GM19463 (cell line): ENCODE measurements around the gene RNASEH2C.
"Not testable (repeated sequence)": the region's sequence is repeated elsewhere in the genome, so short reads cannot be mapped to it uniquely, and the experiment has no call there.

Experiments used
- ATAC-seq: cut with Tn5 transposase; IDR thresholded peaks from one replicate; pipeline ENCODE4 v1.9.1; 2021; ENCODE audit warnings: mild to moderate bottlenecking, moderate library complexity; ENCODE audit not compliant: unreplicated experiment

The RNASEH2C gene

DNA sequence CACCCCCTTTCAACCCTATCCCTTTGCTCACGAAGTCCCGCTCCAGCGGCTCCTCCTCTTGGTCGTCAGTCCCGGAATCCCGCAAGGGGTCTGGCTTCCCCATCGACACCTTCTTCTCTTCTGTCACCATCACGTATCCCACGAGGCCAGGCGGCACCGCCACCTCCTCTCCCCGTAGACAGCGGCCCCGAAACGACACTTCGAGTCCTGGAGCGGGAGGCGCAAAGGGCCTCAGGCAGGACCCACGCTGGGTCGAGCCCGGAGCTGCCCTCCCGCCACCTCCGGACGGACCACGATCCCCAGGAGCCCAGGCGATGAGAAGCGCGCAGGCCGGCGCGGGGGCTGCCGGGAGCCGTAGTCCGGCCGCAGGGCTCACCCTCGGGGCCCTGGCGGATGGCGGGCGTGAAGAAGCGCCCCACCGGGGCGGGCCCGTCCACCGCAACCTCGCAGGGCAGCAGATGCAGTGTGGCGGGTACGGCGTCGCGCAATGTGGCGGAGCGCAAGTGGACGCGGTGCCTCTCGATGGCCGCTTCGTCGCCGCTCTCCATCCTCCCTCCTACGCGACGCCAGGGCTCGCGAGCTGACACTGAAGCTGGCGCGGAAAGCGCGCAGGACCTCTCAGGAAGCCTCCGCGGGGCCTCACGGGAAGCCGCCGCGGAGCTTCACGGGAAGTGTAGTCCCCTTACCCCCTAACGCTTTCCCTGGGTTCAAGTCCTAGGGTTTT is at the start of gene RNASEH2C:
Gene RNASEH2C, minus strand, starts transcription at position 588 of the 724 bp plus-strand sequence. Its CDS starts 40 bp downstream, at position 548.
- peak; percentile 86 for ATAC-seq

DNA sequence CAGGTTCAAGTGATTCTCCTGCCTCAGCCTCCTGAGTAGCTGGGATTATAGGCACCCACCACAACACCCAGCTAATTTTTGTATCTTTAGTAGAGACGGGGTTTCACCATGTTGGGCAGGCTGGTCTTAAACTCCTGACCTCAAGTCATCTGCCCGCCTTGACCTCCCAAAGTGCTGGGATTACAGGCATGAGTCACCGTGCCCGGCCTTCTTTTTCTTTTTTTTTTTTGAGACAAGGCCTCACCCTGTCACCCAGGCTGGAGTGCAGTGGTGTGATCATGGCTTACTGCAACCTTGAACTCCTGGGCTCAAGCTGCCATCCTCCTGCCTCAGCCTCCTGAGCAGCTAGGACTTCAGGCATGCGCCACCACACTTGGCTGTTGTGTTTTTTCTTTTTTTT is 47.2 kb upstream of the RNASEH2C start:
- ATAC-seq = not testable (repeated sequence)

DNA sequence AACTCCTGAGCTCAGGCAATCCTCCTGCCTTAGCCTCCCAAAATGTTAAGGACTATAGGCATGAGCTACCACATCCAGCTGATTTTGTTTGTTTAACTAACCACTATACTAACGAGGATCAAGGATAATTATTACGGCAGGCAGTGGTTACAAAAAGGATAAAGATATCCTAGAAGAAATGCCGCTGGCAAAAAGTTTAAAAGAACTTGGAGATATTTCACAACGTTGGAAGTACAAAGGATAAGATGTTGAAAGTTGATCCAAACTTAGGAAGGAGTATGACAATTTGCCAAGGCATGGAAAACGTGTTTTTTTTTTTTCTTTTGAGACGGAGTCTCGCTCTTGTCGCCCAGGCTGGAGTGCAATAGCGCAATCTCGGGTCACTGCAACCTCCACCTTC is 46.8 kb upstream of the RNASEH2C start:
- no peak for ATAC-seq

- no peak for ATAC-seq
Observed at GRCh38 chr11:65766535-65766934, 45.9 kb upstream of the RNASEH2C start.

DNA sequence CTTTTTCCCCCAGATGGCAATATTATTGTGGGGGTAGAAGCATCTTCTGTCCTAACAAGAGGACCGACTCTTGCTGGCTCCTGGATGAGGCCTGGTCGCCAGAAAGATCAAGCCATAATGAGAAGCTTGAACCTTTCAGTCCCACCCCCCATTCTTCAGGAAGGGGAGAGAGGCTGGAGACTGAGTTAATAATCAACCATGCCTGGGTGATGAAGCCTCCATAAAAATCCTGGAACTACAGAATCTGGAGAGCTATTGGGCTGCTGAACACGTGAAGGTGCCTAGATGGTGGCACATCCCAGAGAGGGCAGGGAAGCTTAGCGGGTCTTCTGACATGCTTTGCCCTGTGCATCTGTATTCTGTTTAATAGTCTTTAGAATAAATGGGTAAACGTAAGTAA is 43.8 kb upstream of the RNASEH2C start:
- ATAC-seq = no peak

GRCh38 chr11:65762816-65763215 is 42.2 kb upstream of the RNASEH2C start:
- ATAC-seq = not testable (repeated sequence)

GRCh38 chr11:65762169-65762568 is 41.6 kb upstream of the RNASEH2C start:
- ATAC-seq = not testable (repeated sequence)

DNA sequence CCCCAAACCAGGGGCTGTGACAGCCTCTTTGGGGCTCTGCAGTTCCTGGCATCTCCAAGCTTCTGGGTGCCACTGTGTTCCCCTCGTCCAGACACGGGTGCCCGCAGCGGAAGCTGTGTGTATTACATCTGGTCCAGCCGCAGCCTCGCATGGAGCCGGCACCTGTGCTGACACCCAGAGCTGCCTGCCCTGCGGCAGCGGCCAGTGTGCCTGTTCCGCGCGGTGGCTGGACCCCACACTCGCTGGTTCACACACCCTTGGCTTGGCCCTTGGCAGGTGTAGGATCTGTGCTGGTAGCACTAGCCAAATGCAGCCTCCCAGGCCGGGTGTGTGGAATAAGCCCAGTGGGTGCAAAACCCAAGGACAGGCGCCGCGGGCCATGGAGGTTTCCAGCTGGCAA is 24.5 kb upstream of the RNASEH2C start:
- ATAC-seq = no peak

- ATAC-seq = no peak
Observed at GRCh38 chr11:65744699-65745042, 24.1 kb upstream of the RNASEH2C start.

DNA sequence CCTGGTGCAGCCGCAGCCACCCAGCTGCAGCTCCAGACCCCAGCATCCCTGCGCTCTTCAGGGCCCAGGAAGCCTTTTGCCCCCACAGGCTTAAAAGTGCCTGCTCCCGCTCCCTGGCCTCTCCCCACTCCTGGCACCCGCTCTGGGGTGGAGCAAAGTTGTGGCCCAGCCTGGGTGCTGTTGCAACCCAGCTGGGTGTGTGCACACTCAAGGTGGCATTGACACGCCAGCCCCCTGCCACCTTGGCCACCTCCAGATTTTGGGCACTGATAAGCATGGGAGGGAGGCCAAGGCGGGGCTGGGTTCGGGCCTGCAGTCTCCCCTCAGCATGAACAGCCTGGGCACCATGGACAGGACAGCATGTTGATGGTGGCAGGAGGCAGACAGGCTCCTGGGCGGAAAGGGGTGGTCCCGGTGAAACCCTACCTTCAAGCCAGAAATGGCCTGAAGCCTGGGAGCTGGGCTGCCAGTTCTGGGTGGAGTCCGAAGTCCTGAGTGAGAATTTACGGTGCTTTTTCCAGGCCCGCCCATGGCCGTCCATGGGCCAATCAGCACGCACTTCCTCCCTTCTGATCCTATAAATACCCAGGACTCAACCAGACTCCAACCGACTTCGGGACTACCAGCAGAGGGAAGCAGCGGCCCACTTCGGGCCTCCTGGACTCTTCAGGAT is 23.6 kb upstream of the RNASEH2C start:
- no peak for ATAC-seq

- ATAC-seq = no peak
Observed at GRCh38 chr11:65743681-65744025, 23.1 kb upstream of the RNASEH2C start.

DNA sequence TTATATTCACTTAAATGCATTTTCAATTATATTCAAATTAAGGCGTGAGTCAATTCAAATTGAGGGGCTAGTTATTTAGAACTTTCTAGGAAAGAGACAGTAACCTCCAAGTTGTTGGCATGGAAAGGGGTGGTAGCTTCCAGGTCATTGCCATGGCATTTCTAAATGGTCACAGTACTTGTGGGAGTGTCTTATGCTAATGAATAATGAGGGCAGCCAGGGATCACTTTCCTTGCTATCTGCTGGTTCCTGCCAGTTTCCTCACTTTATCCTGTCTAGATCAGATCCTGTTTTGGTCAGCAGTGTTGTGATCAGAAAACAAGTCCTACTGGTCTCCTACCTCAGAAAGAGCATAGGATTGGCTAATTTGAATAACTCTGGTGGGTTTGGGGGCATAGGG is 21.8 kb upstream of the RNASEH2C start:
- ATAC-seq = no peak

DNA sequence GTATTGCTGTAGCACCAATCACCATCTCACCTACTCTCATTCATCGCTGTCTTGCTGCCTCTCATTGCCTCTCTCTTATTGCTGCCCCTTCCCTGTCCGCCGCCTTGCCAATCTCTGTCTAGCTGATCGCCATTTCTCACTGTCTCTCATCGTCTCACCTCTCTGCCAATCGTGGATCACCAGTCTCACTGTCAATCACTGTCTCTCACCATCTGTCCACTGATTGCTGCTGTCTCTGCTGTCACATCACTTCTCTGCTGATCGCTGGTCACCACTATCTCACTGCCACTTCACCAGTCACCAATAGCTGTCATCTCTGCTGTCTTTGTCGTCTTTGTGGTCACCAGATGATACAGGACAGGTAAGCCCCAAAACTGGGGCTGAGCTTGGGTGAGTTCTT is 20.6 kb upstream of the RNASEH2C start:
- no peak for ATAC-seq

- no peak for ATAC-seq
Observed at GRCh38 chr11:65739022-65739421, 18.4 kb upstream of the RNASEH2C start.

DNA sequence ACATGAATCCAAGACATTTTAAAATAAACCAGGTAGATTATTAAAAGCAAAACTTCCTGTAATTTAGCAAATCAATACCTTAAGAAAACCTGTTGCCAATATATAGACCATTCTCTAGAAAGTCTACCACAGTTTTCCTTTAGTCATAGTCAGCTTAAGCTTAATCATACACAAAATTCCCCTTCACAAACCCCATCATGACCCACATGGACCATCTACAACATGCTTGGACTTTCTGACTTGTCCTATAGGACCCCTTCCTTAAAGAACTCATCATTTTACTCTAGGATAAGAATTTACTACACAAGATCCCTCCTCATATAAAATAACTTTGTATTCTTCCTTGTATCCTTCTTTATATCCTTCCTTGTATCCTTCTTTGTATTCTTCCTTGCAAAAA is 16.2 kb upstream of the RNASEH2C start:
- no peak for ATAC-seq

DNA sequence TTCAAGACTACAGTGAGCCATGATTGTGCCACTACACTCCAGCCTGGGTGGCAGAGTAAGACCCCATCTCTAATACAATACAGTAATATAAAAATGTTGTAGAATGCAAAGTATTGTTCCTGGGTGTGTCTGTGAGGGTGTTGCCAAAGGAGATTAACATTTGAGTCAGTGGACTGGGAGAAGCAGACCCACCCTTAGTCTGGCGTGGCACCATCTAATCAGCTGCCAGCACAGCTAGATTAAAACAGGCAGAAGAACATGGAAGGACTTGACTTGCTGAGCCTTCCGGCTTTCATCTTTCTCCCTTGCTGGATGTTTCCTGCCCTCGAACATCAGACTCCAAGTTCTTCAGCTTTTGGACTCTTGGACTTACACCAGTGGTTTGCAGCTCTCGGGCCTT is 14.5 kb upstream of the RNASEH2C start:
- not testable (repeated sequence) for ATAC-seq

DNA sequence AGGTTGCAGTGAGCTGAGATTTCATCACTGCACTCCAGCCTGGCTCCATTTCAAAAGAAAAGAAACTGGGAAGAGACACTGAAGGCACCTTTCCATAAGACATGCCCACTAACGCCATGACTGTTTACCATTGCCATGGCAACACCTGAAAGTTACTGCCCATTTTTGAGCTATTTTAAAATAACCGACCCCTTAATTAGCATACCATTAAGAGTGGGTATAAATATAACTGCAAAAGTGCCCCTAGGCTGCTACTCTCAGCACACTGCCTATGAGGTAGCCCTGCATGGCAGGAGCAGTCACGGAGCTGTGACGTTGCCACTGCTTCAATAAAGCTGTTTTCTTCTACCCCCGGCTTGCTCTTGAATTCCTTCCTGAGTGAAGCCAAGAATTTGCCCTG is 9.9 kb upstream of the RNASEH2C start:
- ATAC-seq = no peak

DNA sequence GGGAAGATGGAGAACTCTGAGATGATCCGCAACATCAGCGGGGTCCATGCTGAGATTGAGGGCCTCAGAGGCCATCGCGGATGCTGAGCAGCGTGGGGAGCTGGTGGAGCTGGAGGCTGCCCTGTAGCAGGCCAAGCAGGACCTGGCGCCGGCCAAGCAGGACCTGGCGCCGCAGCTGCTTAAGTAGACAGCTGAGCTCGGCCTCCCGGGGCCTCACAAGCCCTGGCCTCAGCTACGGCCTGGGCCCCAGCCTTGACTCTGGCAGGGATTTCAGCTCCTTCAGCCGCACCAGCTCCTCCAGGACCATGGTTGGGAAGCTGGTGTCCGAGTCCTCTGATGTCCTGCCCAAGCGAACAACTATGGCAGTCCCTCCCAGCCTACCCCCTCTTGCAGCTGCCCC is 7.3 kb upstream of the RNASEH2C start:
- ATAC-seq = no peak

GRCh38 chr11:65726660-65727059 is 6.1 kb upstream of the RNASEH2C start:
- no peak for ATAC-seq

- no peak for ATAC-seq
Observed at GRCh38 chr11:65722261-65722660, 1.7 kb upstream of the RNASEH2C start.

GRCh38 chr11:65719871-65720210 is 757 bp downstream of the RNASEH2C start:
- ATAC-seq = no peak

- ATAC-seq = no peak
Observed at GRCh38 chr11:65718964-65719492, 1.6 kb downstream of the RNASEH2C start.

DNA sequence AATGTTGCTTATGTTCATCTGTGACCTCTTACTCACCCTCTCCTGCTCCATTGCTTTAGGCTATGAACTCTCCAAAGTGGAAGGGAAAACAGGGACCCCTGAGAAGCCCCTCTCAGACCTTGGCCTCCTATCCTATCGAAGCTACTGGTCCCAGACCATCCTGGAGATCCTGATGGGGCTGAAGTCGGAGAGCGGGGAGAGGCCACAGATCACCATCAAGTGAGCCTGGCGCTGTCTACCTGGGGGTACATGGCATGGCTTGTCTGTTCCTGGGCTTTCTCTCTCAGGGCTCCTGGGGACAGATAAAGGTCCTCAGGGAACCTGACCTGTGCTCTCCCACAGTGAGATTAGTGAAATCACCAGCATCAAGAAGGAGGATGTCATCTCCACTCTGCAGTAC is 2.1 kb downstream of the RNASEH2C start:
- no peak for ATAC-seq
